ENCODE results near the gene OR2H1.

DNA sequence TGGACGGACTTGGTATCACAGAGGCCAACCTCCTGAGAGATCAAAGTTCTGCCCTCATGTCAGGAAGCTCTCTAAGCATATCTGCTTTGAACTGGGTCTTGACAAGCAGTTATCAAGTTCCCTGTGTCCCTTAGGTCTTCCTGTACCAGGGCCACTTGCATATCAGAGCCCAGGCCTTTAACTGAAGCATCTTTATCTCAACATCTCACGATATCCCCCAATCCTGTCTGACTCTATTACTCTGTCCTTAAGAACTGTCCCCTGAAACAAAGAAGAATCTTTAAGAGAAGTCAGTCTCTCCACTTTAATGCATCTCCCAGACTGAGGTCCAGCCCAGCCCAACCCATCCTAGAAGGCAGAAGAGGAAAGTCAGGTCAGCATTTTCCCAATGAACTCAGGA is 22.6 kb downstream of the OR2H1 start:
- TF ChIP-seq CTCF (IDR thresholded peaks at IDR 0.05) (no peak), EZH2 (IDR thresholded peaks at IDR 0.05; ENCODE audit: borderline replicate concordance, insufficient read depth, low read depth, low read length, poor library complexity, severe bottlenecking) (no peak)

Data from B cell (primary cell).